GM12878 (cell line): ENCODE data around the gene RERG. TPM values are rescaled to one million over a fixed set of nuclear protein-coding genes. Genes with fewer than 3 reads are reported as not detected.

Source experiments
- ATAC-seq: fragments of 200-7000 bp; cut with Tn5 transposase; 3 replicates; pipeline ENCODE4 v1.9.1; 2020; ENCODE audit warnings: mild to moderate bottlenecking, moderate library complexity
- BruUV-seq: library from RNA; stranded (reverse); fragments of 400-500 nt; replicated peaks from 2 replicates; lab custom pipeline; 2021; lab: Mats Ljungman, UMichigan
- CTCF ChIA-PET: fragments of 300-600 bp; sonication (Branson Sonifier 250); formaldehyde crosslinking; extraction: SDS; loops from one replicate; lab custom pipeline; 2021; ENCODE audit warnings: inconsistent platforms; lab: Yijun Ruan, JAX
- POLR2A ChIA-PET: fragments of 350-600 bp; formaldehyde crosslinking; extraction: SDS; loops from one replicate; lab custom pipeline; 2021; ENCODE audit warnings: inconsistent platforms; lab: Charles Lee
- RAD21 ChIA-PET: fragments of 300-600 bp; sonication (Branson Sonifier 250); formaldehyde crosslinking; loops from one replicate; lab custom pipeline; 2023; ENCODE audit warnings: antibody characterized with exemption; ENCODE audit not compliant: unreplicated experiment; lab: Charles Lee
- SMC1A ChIA-PET: fragments of 300-600 bp; sonication (Branson Sonifier 250); formaldehyde crosslinking; loops from one replicate; lab custom pipeline; 2023; ENCODE audit not compliant: unreplicated experiment, uncharacterized antibody; lab: Charles Lee
- DNase-seq: peaks from one replicate; pipeline ENCODE4 v3.0.0-alpha.2; 2011; ENCODE audit warnings: low read depth, low spot score
- FAIRE-seq: peaks from 3 replicates; lab custom pipeline; 2011; peaks lifted over from hg19 to GRCh38; lab: Jason Lieb, UNC
- H2AFZ ChIP-seq: 2 replicates; pipeline ENCODE4 v1.6.0; 2011; ENCODE audit warnings: low read depth, low read length, control low read depth; ENCODE audit not compliant: control insufficient read depth
- H3K27ac ChIP-seq: 2 replicates; pipeline ENCODE4 v1.5.1; 2011; ENCODE audit warnings: control low read depth; ENCODE audit not compliant: control insufficient read depth, insufficient read depth
- H3K27me3 ChIP-seq, 2 experiments: replicated peaks in 1 of 2; 2 replicates each; pipeline versions ENCODE4 v1.6.0 to v1.6.1; 2011; ENCODE audit warnings: low read length in 1 of 2; ENCODE audit not compliant: control insufficient read depth in 2 of 2, insufficient read depth in 2 of 2
- H3K36me3 ChIP-seq, 2 experiments: 2 replicates each; pipeline ENCODE4 v1.5.1; 2011; ENCODE audit warnings: low read length in 1 of 2; ENCODE audit not compliant: control insufficient read depth in 2 of 2, insufficient read depth in 2 of 2
- H3K4me1 ChIP-seq: 2 replicates; pipeline ENCODE4 v1.6.1; 2011; ENCODE audit warnings: mild to moderate bottlenecking, low read length, moderate library complexity, mixed read lengths; ENCODE audit not compliant: control insufficient read depth, insufficient read depth
- H3K4me2 ChIP-seq: 2 replicates; pipeline ENCODE4 v1.6.0; 2011; ENCODE audit warnings: control low read depth; ENCODE audit not compliant: control insufficient read depth, insufficient read depth
- H3K4me3 ChIP-seq: fragments of 200-600 bp; sonication (generic); 2 replicates; pipeline ENCODE4 v1.5.1; 2016
- H3K79me2 ChIP-seq: 2 replicates; pipeline ENCODE4 v1.6.0; 2011; ENCODE audit warnings: low read length; ENCODE audit not compliant: control insufficient read depth, insufficient read depth
- H3K9ac ChIP-seq: 2 replicates; pipeline ENCODE4 v1.8.0; 2011; ENCODE audit warnings: low read length, control low read depth, mixed read lengths; ENCODE audit not compliant: control insufficient read depth, insufficient read depth
- H3K9me3 ChIP-seq: replicated peaks from 3 replicates; pipeline ENCODE4 v1.5.1; 2011; ENCODE audit warnings: mild to moderate bottlenecking, low read length; ENCODE audit not compliant: control insufficient read depth, insufficient read depth
- H4K20me1 ChIP-seq: 2 replicates; pipeline ENCODE4 v1.6.0; 2011; ENCODE audit not compliant: control insufficient read depth, insufficient read depth
- BHLHE40 ChIP-seq, 2 experiments: fragments of 450-650 bp in 1 of 2; IDR thresholded peaks; 2 replicates each; pipeline ENCODE4 v1.6.1; 2011 to 2017; ENCODE audit warnings: low read depth in 2 of 2, borderline replicate concordance in 1 of 2, improper control_type of control experiment in 1 of 2, low read length in 1 of 2, mild to moderate bottlenecking in 1 of 2
- CREB1 ChIP-seq: IDR thresholded peaks from 2 replicates; pipeline ENCODE4 v1.6.1; 2012; ENCODE audit warnings: low read depth, mild to moderate bottlenecking, inconsistent platforms
- CTCF ChIP-seq, 3 experiments: IDR thresholded peaks in 2 of 3; conservative IDR thresholded peaks in 1 of 3; 2 replicates each; pipeline ENCODE4 v1.5.1; 2011; ENCODE audit warnings: low read depth in 3 of 3, low read length in 3 of 3, mild to moderate bottlenecking in 3 of 3, control low read depth in 2 of 3, moderate library complexity in 2 of 3, inconsistent platforms in 1 of 3, mixed read lengths in 1 of 3; ENCODE audit not compliant: control insufficient read depth in 2 of 3, insufficient read depth in 1 of 3; ENCODE audit errors: extremely low read depth in 1 of 3
- ETV6 ChIP-seq, 2 experiments: fragments of 450-650 bp in 1 of 2; IDR thresholded peaks in 1 of 2; conservative IDR thresholded peaks in 1 of 2; 2 replicates each; pipeline ENCODE4 v1.6.1; 2014; ENCODE audit warnings: antibody characterized with exemption in 1 of 2, borderline replicate concordance in 1 of 2, low read depth in 1 of 2, mild to moderate bottlenecking in 1 of 2, moderate library complexity in 1 of 2
- MAX ChIP-seq: IDR thresholded peaks from 2 replicates; pipeline ENCODE4 v1.6.1; 2012; ENCODE audit warnings: low read depth, low read length, improper control_type of control experiment
- RAD21 ChIP-seq: IDR thresholded peaks from 2 replicates; pipeline ENCODE4 v1.6.1; 2011; ENCODE audit warnings: mild to moderate bottlenecking, low read depth, low read length, moderate library complexity; ENCODE audit not compliant: insufficient read depth
- SMC3 ChIP-seq: IDR thresholded peaks from 2 replicates; pipeline ENCODE4 v1.6.1; 2011; ENCODE audit warnings: low read length, improper control_type of control experiment, borderline replicate concordance
- YY1 ChIP-seq: IDR thresholded peaks from 2 replicates; pipeline ENCODE4 v1.6.1; 2011; ENCODE audit warnings: low read depth, mild to moderate bottlenecking, low read length
- WGBS: methylation state at CpG from one replicate; pipeline ENCODE4 v1.1.6; 2016; ENCODE audit warnings: low lambda C conversion rate; ENCODE audit not compliant: insufficient replicate concordance, insufficient coverage; ENCODE audit errors: missing lambda C conversion rate; 5-methylcytosine and 5-hydroxymethylcytosine counted together
- in situ Hi-C: fragments of 300-500 bp; cut with MboI; formaldehyde crosslinking; loops from 9 replicates; pipeline ENCODE4 v1.14.3; 2018; ENCODE audit warnings: mixed read lengths
- intact Hi-C: fragments of 100-400 bp; cut with micrococcal nuclease; formaldehyde crosslinking; loops from one replicate; pipeline ENCODE4 v1.14.2; 2022; ENCODE audit not compliant: unreplicated experiment
- polyA plus RNA-seq, 11 experiments: library from polyadenylated mRNA; depleted of rRNA in 4 of 11; unstranded in 6 of 11; stranded (reverse) in 5 of 11; fragments of >200 nt; fragmentation: Nextera tagmentation in 4 of 11; fragmentation: Illumina TruSeq in 1 of 11; extraction: Ambion mirVana in 4 of 11; extraction: Trizol in 1 of 11; gene quantifications; 1 replicate in 1 of 11; 2 replicates in 10 of 11; pipeline versions ENCODE4 v1.2.1 to v1.2.3, GENCODE V29; 2011 to 2016; ENCODE audit warnings: inconsistent platforms in 2 of 11, missing spikeins in 2 of 11, low read depth in 1 of 11
- total RNA-seq, 4 experiments: library from RNA; depleted of rRNA in 3 of 4; stranded (reverse); fragments of >200 nt in 3 of 4; fragmentation: Illumina TruSeq in 1 of 4; extraction: Trizol in 1 of 4; gene quantifications; 2 replicates each; pipeline versions ENCODE4 v1.2.1 to v1.2.3, GENCODE V29; 2013 to 2021

RERG gene
- total and polyA plus RNA-seq, 10 of the 15 experiments (the other 5 are each of a cell fraction or from before 2014, with no cell fraction given), result 0.03 to 5.3 (median 0.05) TPM; not detected in 5

GRCh38 chr12:15268927-15269552 is 47.8 kb upstream of the RERG start:
- 0% methylated on average over 2 of the region's 2 CpGs for whole genome bisulfite sequencing
- BruUV-seq, result no TSS peak
- Histone ChIP-seq H3K79me2 (no peaks in the 10 kb centered on the region), H3K4me3 (no peak overlapping the region), H3K27ac (no peak overlapping the region), H3K4me1 (no peaks in the 10 kb centered on the region), H3K4me2 (no peak overlapping the region), H3K36me3 (no peaks in the 10 kb centered on the region), H2AFZ (no peak overlapping the region), H4K20me1 (no peaks in the 10 kb centered on the region), H3K9ac (no peak overlapping the region), H3K27me3 (no peaks in the 10 kb centered on the region), H3K9me3 (no peaks in the 10 kb centered on the region)
- SMC1A ChIA-PET, result interaction anchor here (0.5 to 1.5 kb wide), 7 partner anchors 9 to 545 kb away, joined by 3 to 4 read pairs (median 4); no protein-coding TSS in a partner anchor
- CTCF ChIA-PET, result interaction anchor here (0.6 to 1.8 kb wide), 18 partner anchors 9 to 546 kb away, joined by 3 to 7 read pairs (median 4); no protein-coding TSS in a partner anchor
- no peak for DNase-seq
- RAD21 ChIA-PET, result interaction anchor here (0.6 kb wide), 1 partner anchor 545 kb away, joined by 3 read pairs; no protein-coding TSS in a partner anchor
- POLR2A ChIA-PET, result no interaction called here
- intact Hi-C loops (loop anchor here (1.0 to 5.0 kb wide), 3 partner anchors 118 to 544 kb away; no protein-coding TSS in a partner anchor), in situ Hi-C loops (loop anchor here (10.0 kb wide), 1 partner anchor 544 kb away; no protein-coding TSS in a partner anchor)
- FAIRE-seq, result peak; percentile 96
- peak; percentile 86 for ATAC-seq
- TF ChIP-seq CTCF (IDR thresholded peaks at IDR 0.05 in 2 of 3, conservative IDR thresholded peaks at IDR 0.05 in 1 of 3; ENCODE audit: control insufficient read depth in 2 of 3, extremely low read depth in 1 of 3, insufficient read depth in 1 of 3, low read depth in 3 of 3, low read length in 3 of 3) (peak; percentile 80 to 86 (median 84)), RAD21 (peak; percentile 89), BHLHE40 (IDR thresholded peaks at IDR 0.05; ENCODE audit: borderline replicate concordance in 1 of 2, low read depth in 2 of 2, low read length in 1 of 2) (peak; percentile 49 to 72; a peak in 3 of 4 replicates), CREB1 (no peak), YY1 (0 out of 2 replicates have a peak, but pooled peaks have one; percentile 26), MAX (peak; percentile 31; the same call in 1 of the 2 replicates), SMC3 (peak; percentile 71), ETV6 (conservative IDR thresholded peaks at IDR 0.05 in 1 of 2, IDR thresholded peaks at IDR 0.05 in 1 of 2; ENCODE audit: borderline replicate concordance in 1 of 2, low read depth in 1 of 2) (no peak)
- TF ChIP-seq, all 136 proteins: peak for 6
